ENCODE data around the gene SPPL2B.

SPPL2B gene

DNA sequence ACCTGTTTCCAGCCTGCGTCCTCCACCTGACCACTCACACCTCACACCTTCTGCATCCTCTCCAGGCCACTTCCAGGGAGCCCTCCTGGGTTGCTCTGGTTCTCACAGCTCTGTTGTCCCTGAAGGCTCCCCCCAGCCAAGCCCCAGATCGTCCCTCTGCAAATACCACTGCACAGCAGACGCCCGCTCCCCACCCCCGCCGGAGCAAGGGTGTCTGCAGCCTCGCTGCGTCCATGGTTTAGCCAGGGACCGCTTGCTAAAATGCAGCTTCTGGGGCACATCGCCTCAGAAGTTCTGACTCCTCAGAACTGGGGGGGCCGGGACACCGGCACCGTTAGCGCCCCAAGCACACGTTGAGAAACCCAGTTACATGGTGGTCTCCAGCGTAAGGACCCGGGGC, 21.5 kb upstream of the SPPL2B start:
- Histone ChIP-seq H3K27me3 (peaks cover 98% of the 10 kb centered on the region), H3K27ac (no peak overlapping the region), H3K4me1 (ENCODE audit: control insufficient read depth in 1 of 2, insufficient read depth in 1 of 2, low read depth in 1 of 2, low read length in 1 of 2) (peaks cover 31 to 51% of the 10 kb centered on the region in 2 experiments), H3K9me3 (no peaks in the 10 kb centered on the region), H3K4me3 (ENCODE audit: low read depth in 1 of 2, low read length in 1 of 2) (no peak overlapping the region), H3K36me3 (no peaks in the 10 kb centered on the region)
- TF ChIP-seq CTCF (IDR thresholded peaks at IDR 0.05), result no peak

- H3K27me3 ChIP-seq, result peaks cover 98% of the 10 kb centered on the region
- peaks cover 25 to 45% of the 10 kb centered on the region in 2 experiments for H3K4me1 ChIP-seq (ENCODE audit: control insufficient read depth in 1 of 2, insufficient read depth in 1 of 2, low read depth in 1 of 2, low read length in 1 of 2)
- H3K27ac ChIP-seq, result no peak overlapping the region
- H3K36me3 ChIP-seq, result no peaks in the 10 kb centered on the region
- H3K4me3 ChIP-seq (ENCODE audit: low read depth in 1 of 2, low read length in 1 of 2), result peak overlapping the region in 1 of 2 experiments; percentile 30
- no peak for TF ChIP-seq CTCF (IDR thresholded peaks at IDR 0.05)
- H3K9me3 ChIP-seq, result no peaks in the 10 kb centered on the region
Measured at GRCh38 chr19:2307518-2308012, 20.9 kb upstream of the SPPL2B start.

DNA sequence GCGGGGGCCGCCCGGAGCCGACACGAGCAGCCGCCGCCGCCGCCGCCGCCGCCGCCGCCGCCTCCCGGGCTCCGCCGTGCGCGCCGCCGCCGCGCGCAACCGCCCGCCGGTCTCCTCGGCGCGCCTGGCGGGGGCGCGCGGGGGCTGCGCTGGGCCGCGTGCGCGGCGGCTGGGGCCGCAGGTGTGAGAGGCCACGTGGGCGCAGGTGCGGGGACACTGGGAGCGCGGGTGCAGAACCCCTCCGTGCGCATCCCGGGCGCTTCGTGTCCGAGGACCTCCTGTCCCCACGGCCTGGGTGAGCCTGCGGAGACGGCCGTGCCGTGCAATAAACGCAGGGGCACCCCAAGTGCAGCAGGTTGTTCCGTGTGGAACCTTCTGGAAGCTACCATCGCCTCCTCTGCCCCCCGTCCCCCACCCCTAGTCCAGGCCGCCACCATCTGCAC, 20.3 kb upstream of the SPPL2B start, which contains the start of gene LINGO3:
TSS of gene LINGO3 (minus strand) at position 41 of the 443 bp plus-strand sequence. CDS start 16,378 bp downstream, outside the sequence.
- no peaks in the 10 kb centered on the region for H3K9me3 ChIP-seq
- H3K36me3 ChIP-seq, result no peaks in the 10 kb centered on the region
- H3K4me3 ChIP-seq (ENCODE audit: low read depth in 1 of 2, low read length in 1 of 2), result peak within 1 kb of the TSS in 1 of 2 experiments; percentile 54
- peaks cover 19 to 39% of the 10 kb centered on the region in 2 experiments for H3K4me1 ChIP-seq (ENCODE audit: control insufficient read depth in 1 of 2, insufficient read depth in 1 of 2, low read depth in 1 of 2, low read length in 1 of 2)
- no peak within 1 kb of the TSS for H3K27ac ChIP-seq
- H3K27me3 ChIP-seq, result peaks cover 98% of the 10 kb centered on the region
- no peak for TF ChIP-seq CTCF (IDR thresholded peaks at IDR 0.05)

DNA sequence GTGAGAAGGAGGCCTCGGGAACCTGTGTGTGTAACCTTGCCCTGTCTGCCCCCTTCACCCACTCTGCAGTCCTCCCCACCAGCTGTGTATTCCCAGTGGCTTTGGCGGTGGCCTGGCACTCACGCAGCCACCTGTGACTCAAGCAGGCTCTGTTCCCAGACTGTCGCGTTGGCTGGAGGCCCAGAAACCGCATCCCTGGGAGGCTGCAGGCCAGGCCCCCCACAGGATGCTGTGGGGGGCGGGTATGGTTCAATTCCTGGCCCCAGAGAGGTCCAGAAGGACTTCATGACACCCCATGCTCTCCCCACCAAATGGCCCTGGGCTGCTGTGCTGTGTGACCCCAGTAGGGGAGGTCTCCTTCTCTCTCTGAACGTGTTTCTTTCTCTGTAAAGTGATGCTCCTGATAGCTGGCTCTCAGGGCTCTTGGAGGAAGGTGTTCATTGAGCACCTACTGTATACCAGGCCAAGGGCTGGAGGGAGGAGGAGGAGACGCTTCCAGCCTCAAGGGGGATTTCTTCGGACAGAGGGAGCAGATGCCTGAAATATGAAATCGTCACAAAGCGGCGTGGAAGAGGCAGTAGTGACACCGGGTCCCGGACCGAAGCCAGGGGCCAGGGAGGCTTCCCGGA, 18.6 kb upstream of the SPPL2B start:
- Histone ChIP-seq H3K4me3 (ENCODE audit: low read depth in 1 of 2, low read length in 1 of 2) (no peak overlapping the region), H3K4me1 (ENCODE audit: control insufficient read depth in 1 of 2, insufficient read depth in 1 of 2, low read depth in 1 of 2, low read length in 1 of 2) (peaks cover 12 to 25% of the 10 kb centered on the region in 2 experiments), H3K36me3 (no peaks in the 10 kb centered on the region), H3K27ac (no peak overlapping the region), H3K9me3 (no peaks in the 10 kb centered on the region), H3K27me3 (peaks cover 86% of the 10 kb centered on the region)
- no peak for TF ChIP-seq CTCF (IDR thresholded peaks at IDR 0.05)

DNA sequence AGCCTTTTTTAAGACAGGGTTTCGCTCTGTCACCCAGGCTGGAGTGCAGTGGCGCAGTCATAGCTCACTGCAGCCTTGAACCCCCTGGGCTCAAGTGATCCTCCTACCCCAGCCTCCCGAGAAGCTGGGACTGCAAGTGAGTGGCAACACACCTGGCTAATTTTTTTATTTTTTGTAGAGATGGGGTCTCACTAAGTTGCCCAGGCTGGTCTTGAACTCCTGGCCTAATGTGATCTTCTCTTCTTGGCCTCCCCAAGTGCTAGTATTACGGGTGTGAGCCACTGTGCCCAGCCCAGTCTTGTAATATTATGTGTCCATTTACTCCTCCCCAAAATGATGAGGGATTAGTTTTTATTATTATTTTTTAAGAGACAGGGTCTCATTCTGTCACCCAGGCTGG, 17.4 kb upstream of the SPPL2B start:
- Histone ChIP-seq H3K4me1 (ENCODE audit: control insufficient read depth in 1 of 2, insufficient read depth in 1 of 2, low read depth in 1 of 2, low read length in 1 of 2) (peaks cover 24 to 36% of the 10 kb centered on the region in 2 experiments), H3K27me3 (peaks cover 74% of the 10 kb centered on the region), H3K36me3 (no peaks in the 10 kb centered on the region), H3K9me3 (no peaks in the 10 kb centered on the region), H3K4me3 (ENCODE audit: low read depth in 1 of 2, low read length in 1 of 2) (no peak overlapping the region), H3K27ac (no peak overlapping the region)
- TF ChIP-seq CTCF (IDR thresholded peaks at IDR 0.05), result no peak
